Measurements from ENCODE around the gene ANKRD60.

DNA sequence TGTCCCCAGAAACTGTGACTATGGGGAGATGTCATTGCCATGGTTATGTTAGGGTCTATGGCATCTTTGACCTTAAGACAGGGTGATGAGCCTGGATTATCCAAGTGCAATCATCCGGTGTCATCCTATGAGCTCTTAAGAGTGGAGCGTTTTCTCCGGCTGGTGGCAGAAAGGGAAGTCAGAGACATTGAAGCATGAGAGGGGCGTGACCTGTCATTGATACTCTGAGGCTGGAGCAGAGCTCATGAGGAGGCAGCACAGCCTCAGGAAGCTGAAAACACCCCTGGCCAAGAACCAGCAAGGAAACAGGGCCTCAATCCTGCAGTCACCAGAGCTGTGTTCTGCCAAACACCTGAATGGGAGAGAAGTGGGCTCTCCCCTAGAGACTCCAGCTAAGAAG lies 59.6 kb downstream of the ANKRD60 start:
- TF ChIP-seq, protein P1, sequence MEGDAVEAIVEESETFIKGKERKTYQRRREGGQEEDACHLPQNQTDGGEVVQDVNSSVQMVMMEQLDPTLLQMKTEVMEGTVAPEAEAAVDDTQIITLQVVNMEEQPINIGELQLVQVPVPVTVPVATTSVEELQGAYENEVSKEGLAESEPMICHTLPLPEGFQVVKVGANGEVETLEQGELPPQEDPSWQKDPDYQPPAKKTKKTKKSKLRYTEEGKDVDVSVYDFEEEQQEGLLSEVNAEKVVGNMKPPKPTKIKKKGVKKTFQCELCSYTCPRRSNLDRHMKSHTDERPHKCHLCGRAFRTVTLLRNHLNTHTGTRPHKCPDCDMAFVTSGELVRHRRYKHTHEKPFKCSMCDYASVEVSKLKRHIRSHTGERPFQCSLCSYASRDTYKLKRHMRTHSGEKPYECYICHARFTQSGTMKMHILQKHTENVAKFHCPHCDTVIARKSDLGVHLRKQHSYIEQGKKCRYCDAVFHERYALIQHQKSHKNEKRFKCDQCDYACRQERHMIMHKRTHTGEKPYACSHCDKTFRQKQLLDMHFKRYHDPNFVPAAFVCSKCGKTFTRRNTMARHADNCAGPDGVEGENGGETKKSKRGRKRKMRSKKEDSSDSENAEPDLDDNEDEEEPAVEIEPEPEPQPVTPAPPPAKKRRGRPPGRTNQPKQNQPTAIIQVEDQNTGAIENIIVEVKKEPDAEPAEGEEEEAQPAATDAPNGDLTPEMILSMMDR (IDR thresholded peaks at IDR 0.05): no peak
- TF ChIP-seq POLR2A (IDR thresholded peaks at IDR 0.05): no peak
